ENCODE results near the gene TTF1.

Gene TTF1

DNA sequence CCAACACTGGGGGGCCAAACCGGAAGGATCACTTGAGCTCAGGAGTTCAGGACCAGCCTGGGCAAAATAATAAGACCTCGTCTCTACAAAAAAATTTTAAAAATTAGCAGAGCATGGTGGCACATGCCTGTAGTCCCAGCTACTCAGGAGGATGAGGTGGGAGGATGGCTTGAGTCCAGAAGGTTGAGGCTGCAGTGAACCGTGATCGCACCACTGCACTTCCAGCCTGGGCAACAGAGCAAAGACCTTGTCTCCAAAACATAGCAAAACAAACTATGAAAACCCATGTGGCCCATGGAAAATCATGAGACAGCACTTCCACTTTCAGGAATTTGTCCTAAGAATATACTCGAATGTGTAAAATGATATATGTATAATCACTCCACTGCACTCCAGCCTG, 58.0 kb downstream of the TTF1 start:
- Mint-ChIP-seq H3K4me1 (peaks cover 25% of the 10 kb centered on the region), H3K9me3 (no peaks in the 10 kb centered on the region), H3K27me3 (ENCODE audit: low read depth, poor library complexity) (no peaks in the 10 kb centered on the region), H3K27ac (no peak overlapping the region), H3K4me3 (no peak overlapping the region), H3K36me3 (ENCODE audit: low read depth) (peaks cover 67% of the 10 kb centered on the region)
- TF ChIP-seq, protein P1, sequence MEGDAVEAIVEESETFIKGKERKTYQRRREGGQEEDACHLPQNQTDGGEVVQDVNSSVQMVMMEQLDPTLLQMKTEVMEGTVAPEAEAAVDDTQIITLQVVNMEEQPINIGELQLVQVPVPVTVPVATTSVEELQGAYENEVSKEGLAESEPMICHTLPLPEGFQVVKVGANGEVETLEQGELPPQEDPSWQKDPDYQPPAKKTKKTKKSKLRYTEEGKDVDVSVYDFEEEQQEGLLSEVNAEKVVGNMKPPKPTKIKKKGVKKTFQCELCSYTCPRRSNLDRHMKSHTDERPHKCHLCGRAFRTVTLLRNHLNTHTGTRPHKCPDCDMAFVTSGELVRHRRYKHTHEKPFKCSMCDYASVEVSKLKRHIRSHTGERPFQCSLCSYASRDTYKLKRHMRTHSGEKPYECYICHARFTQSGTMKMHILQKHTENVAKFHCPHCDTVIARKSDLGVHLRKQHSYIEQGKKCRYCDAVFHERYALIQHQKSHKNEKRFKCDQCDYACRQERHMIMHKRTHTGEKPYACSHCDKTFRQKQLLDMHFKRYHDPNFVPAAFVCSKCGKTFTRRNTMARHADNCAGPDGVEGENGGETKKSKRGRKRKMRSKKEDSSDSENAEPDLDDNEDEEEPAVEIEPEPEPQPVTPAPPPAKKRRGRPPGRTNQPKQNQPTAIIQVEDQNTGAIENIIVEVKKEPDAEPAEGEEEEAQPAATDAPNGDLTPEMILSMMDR (IDR thresholded peaks at IDR 0.05): no peak
- no peak for DNase-seq

DNA sequence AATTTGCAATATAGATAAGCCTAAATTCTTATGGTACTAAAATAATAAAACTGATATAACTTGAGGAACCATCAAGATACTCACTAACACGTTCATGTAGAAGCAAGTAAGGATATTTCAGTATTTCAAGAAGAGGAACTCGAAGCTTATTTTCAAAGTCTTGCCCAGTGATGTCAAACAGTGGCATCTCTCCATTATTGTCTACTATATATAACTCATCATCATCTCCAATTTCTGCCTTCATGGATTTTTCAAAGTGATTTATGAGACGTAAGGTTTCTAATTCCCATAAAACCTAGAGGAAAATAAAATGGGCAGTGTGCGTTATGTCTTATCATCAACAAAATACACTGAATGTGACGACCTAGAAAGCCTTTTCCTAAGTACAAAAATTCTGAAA, 60.5 kb downstream of the TTF1 start:
- Mint-ChIP-seq H3K36me3 (ENCODE audit: low read depth) (peaks cover 72% of the 10 kb centered on the region), H3K27ac (no peak overlapping the region), H3K9me3 (no peaks in the 10 kb centered on the region), H3K27me3 (ENCODE audit: low read depth, poor library complexity) (no peaks in the 10 kb centered on the region), H3K4me1 (peaks cover 5% of the 10 kb centered on the region), H3K4me3 (no peak overlapping the region)
- DNase-seq: no peak
- TF ChIP-seq, protein P1 (IDR thresholded peaks at IDR 0.05): no peak

DNA sequence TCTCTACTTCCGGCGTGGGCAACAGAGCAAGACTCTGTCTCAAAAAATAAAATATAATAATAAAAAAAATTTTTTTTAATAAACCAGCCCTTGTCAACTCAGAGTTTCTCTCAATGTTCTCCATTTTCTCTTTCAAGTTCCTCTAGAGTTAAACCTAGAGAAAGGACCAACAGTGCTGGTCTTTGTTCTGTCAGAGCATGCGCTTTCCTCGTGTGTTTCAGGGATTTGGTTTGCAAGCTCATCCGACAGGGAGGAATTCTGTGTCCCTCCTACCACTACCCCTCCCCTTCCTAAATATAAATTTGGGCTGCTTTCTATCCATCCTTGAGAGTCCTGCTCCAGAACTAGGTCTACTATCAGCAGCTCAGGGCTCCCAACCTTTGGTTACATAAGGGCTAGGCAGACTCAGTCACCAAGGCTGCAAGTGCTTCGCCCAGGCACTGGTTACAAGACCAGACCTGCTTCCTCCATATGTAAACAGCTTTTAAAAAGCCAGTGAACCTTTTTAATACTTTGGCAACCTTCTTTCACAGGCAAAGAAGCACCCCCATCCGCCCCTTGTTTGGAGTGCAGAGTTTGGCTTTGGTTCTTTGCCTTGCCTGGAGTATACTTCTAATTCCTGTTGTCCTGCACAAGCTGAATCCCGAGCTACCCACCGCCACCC, 65.3 kb downstream of the TTF1 start:
- Mint-ChIP-seq H3K27ac (no peak overlapping the region), H3K27me3 (ENCODE audit: low read depth, poor library complexity) (no peaks in the 10 kb centered on the region), H3K9me3 (no peaks in the 10 kb centered on the region), H3K4me1 (no peaks in the 10 kb centered on the region), H3K4me3 (no peak overlapping the region), H3K36me3 (ENCODE audit: low read depth) (peaks cover 87% of the 10 kb centered on the region)
- TF ChIP-seq, protein P1 (IDR thresholded peaks at IDR 0.05): no peak
- DNase-seq: no peak

- TF ChIP-seq, protein P1 (IDR thresholded peaks at IDR 0.05): no peak
- Mint-ChIP-seq H3K4me1 (no peaks in the 10 kb centered on the region), H3K9me3 (peaks cover 4% of the 10 kb centered on the region), H3K27me3 (ENCODE audit: low read depth, poor library complexity) (no peaks in the 10 kb centered on the region), H3K4me3 (no peak overlapping the region), H3K36me3 (ENCODE audit: low read depth) (peaks cover 94% of the 10 kb centered on the region), H3K27ac (no peak overlapping the region)
- DNase-seq: no peak
Measured at GRCh38 chr9:132334364-132334763, 72.3 kb downstream of the TTF1 start.

DNA sequence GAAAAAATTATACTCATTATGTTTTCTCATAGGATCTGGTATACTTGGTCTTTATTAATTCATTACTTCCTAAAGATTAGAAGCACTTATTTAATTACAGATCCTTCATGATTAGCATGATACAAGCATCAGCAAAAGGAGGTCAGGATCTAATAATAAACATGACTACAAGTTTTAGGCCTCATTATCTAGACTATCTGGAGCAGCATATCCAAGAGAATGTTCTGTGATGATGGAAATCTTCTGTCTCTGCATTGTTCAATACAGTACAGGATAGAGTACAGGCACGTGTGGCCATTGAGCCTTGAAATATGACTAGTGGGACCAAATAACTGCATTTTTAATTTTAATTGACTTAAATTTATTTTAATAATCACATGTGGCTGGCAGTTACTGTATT, 73.1 kb downstream of the TTF1 start:
- TF ChIP-seq, protein P1 (IDR thresholded peaks at IDR 0.05): no peak
- no peak for DNase-seq
- Mint-ChIP-seq H3K4me3 (no peak overlapping the region), H3K4me1 (no peaks in the 10 kb centered on the region), H3K9me3 (peaks cover 12% of the 10 kb centered on the region), H3K27ac (no peak overlapping the region), H3K36me3 (ENCODE audit: low read depth) (peaks cover 94% of the 10 kb centered on the region), H3K27me3 (ENCODE audit: low read depth, poor library complexity) (no peaks in the 10 kb centered on the region)

DNA sequence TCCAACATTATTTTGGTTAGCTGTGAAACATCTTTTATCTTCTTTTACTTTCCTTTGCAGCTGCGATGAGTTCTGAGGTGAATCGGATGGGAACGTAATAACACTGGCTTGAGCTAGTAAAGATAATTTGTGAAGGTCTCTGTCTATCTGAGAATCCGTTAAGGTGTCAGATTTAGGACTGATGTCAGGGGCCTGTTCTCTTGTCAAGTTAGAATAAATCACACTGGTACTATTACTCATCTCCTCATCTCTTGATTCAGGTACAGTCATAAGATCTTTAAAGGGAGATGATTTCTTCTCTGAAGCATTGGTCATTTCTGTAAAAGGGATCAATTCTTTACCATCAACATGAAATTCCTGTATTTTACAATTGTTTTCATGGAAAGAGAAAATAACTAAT, 78.1 kb downstream of the TTF1 start:
- no peak overlapping the region for H3K4me3 Mint-ChIP-seq

More for the DNA sequence above, 78.1 kb downstream of the TTF1 start:
- no peak overlapping the region for H3K27ac Mint-ChIP-seq
- TF ChIP-seq, protein P1 (IDR thresholded peaks at IDR 0.05): no peak
- no peaks in the 10 kb centered on the region for H3K4me1 Mint-ChIP-seq
- H3K36me3 Mint-ChIP-seq (ENCODE audit: low read depth): peaks cover 94% of the 10 kb centered on the region
- no peaks in the 10 kb centered on the region for H3K27me3 Mint-ChIP-seq (ENCODE audit: low read depth, poor library complexity)
- no peak for DNase-seq
- peaks cover 28% of the 10 kb centered on the region for H3K9me3 Mint-ChIP-seq
